MM.1S (cell line): Measurements from ENCODE around the gene KIF5A.

Experiments
- EZH2 ChIP-seq: fragments of 300-600 bp; sonication (generic); optimal IDR thresholded peaks from 2 replicates; pipeline ENCODE3; 2017; ENCODE audit warnings: low read depth, mild to moderate bottlenecking, antibody characterized with exemption, low read length, mixed read lengths
- EZH2phosphoT487 ChIP-seq: fragments of 300-600 bp; sonication (generic); IDR thresholded peaks from 2 replicates; pipeline ENCODE4 v1.6.1; 2018; ENCODE audit warnings: antibody characterized with exemption, low read length
- TF ChIP-seq, protein P1 (sequence below): fragments of 300-600 bp; sonication (generic); IDR thresholded peaks from 2 replicates; pipeline ENCODE4 v1.5.1; 2016; ENCODE audit warnings: antibody characterized with exemption, low read length, mixed read lengths

DNA sequence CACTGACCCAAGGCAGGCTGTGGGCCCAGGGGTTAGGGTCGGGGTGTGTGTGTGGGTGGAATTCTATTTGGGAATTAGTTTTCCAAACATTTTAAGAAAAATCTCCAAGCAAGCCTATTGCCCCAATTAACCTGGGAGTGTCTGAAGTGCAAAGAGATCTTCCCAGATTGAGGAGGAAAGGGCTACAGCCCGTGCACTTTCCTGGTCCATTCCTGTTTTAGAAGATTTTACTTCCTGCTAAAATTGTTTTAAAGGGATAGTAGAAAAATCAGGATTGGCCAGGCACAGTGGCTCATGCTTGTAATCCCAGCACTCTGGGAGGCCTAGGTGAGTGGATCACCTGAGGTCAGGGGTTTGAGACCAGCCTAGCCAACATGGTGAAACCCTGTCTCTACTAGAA is 8.1 kb upstream of the KIF5A start:
- TF ChIP-seq, protein P1, sequence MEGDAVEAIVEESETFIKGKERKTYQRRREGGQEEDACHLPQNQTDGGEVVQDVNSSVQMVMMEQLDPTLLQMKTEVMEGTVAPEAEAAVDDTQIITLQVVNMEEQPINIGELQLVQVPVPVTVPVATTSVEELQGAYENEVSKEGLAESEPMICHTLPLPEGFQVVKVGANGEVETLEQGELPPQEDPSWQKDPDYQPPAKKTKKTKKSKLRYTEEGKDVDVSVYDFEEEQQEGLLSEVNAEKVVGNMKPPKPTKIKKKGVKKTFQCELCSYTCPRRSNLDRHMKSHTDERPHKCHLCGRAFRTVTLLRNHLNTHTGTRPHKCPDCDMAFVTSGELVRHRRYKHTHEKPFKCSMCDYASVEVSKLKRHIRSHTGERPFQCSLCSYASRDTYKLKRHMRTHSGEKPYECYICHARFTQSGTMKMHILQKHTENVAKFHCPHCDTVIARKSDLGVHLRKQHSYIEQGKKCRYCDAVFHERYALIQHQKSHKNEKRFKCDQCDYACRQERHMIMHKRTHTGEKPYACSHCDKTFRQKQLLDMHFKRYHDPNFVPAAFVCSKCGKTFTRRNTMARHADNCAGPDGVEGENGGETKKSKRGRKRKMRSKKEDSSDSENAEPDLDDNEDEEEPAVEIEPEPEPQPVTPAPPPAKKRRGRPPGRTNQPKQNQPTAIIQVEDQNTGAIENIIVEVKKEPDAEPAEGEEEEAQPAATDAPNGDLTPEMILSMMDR: no peak
- no peak for TF ChIP-seq EZH2phosphoT487
- no peak for TF ChIP-seq EZH2
